Left lobe of liver (tissue), 2 donors: Measurements from ENCODE around the gene UBE2A. TPM values are rescaled to one million over a fixed set of nuclear protein-coding genes. Genes with fewer than 3 reads are reported as not detected.

Experiments used
- ATAC-seq: fragments of 200-7000 bp; cut with Tn5 transposase; one replicate; pipeline ENCODE4 v1.9.1; 2020; ENCODE audit warnings: mild to moderate bottlenecking, moderate library complexity
- DNase-seq: peaks from one replicate; pipeline ENCODE4 v3.0.0-alpha.2; 2020; ENCODE audit warnings: low spot score
- total RNA-seq: library from RNA; stranded (reverse); gene quantifications from one replicate; pipeline ENCODE4 v1.2.1, GENCODE V29; 2021
- donor health status: DM: no; HTN: no; CAD: no; lungs with moderate emphysema.
- donor health status: DM: no; HTN: yes; CAD: no.

UBE2A gene
- total RNA-seq, result 13.6 TPM

- DNase-seq (peak; percentile 88), ATAC-seq (peak; percentile 97)
These were observed at the start of gene UBE2A for GRCh38 chrX:119574394-119575266. UBE2A (plus strand) TSS chrX:119574563; CDS start chrX:119574712, 149 bp downstream.

DNA sequence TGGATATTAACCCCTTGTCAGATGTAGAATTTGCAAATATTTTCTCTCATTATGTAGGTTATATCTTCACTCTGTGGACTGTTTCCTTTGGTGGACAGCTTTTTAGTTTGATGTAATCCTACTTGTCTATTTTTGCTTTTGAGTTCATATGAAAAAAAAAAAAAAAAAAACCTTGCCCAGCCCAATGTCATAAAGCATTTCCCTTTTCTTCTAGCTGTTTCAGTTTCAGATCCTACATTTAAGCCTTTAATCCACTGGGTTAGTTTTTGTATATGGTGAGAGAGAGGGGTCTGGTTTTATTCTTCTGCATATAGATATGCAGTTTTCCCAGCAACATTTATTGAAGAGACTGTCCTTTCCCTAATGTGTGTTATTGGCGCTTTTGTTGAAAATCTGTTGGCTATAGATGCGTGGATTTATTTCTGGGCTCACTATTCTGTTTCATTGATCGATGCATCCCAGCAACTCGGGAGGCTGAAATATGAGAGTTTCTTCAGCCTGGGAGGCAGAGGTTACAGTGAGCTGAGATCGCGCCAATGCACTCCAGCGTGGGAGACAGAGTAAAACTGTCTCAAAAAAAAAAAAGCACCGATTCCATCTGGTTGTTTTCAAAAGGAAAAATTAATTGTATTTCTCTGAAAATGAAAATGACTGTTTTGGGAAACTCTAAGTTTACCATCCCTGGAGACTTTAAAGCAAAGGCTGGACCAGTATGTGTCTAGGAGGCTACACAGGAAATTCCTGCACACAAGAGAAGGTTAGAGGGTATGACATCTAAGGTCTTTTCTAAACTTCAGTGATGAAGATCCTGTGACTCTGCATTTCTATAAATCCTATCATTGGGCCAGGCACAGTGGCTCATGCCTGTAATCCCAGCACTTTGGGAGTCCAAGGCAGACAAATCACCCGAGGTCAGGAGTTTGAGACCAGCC, 44.8 kb upstream of the UBE2A start:
- no peak for ATAC-seq
- no peak for DNase-seq

- ATAC-seq, result no peak
- no peak for DNase-seq
These were observed 36.9 kb upstream of the UBE2A start for GRCh38 chrX:119537487-119537886.

GRCh38 chrX:119539872-119540271, 34.5 kb upstream of the UBE2A start:
- no peak for DNase-seq
- no peak for ATAC-seq

DNA sequence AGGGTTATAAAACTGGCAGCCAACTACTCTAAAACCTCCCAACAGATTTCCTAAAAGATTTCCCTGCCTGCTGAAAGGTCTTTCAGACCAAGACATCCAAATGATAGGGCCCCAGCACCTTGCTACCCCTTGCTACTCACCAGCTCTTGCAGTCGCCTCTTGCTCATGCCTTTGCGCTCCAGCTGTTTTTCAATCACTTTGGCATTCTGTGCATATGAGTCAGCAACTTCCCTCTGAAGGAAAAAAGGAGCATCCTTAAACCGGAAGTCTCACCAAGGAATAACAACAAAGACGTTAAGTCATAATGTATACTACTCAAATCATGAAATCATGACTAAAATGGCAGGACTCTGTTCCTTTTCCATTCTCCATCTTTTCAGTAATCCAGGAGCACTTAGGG, 33.2 kb upstream of the UBE2A start:
- ATAC-seq (no peak), DNase-seq (no peak)

DNA sequence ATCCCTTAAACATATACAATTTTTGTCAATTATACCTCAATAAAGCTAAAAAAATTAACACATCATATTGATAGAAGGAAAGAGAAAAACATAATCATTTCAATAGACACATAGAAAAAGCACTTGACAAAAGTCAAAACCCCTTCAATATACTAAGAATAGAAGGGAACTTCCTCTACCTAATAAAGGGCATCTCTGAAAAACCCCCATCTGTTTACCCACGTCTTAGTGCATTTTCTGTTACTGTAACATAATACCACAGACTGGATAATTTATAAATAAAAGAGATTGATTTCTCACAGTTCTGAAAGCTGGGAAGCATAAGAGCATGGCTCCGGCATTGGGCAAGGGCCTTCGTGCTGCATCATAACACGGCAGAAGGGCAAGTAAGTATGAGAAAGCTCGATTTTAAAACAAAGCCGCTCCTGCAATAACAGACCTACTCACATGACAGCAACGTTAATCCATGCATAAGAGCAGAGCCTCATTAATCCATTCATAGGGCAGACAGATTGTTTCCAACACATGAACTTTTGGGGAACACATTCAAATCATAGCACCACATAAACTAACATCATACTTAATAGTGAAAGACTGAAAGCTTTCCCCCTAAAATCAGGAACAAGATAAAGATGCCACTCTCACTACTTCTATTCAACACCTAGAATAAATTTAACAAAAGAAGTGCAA, 24.9 kb upstream of the UBE2A start:
- ATAC-seq (no peak), DNase-seq (no peak)

GRCh38 chrX:119552508-119552907, 21.9 kb upstream of the UBE2A start:
- DNase-seq, result no peak
- no peak for ATAC-seq

GRCh38 chrX:119565107-119565663, 9.2 kb upstream of the UBE2A start, which contains the start of gene STEEP1:
STEEP1 (minus strand) TSS chrX:119565409; CDS start chrX:119565355, 54 bp downstream.
- peak; percentile 86 for DNase-seq
- peak; percentile 92 for ATAC-seq

GRCh38 chrX:119570351-119570835, 4.0 kb upstream of the UBE2A start:
- ATAC-seq (no peak), DNase-seq (no peak)

DNA sequence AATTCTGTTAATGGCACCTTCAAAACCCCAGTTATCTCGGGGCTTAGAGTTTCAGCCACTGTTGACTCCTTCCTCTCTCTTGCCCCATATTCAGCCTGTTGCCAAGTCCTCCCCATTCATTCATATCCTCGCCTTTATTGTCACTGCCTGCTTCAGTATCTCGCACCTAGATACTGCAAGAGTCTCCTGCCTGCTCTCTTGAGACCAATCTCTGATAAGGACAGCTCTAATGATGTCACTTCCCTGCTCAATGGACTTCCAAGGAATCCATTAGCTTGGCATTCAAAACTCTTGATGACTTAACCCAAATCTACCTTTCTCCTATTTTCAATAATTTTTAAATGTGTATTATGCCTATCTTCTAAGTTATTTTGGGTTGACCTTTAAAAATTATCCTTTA, 1.1 kb upstream of the UBE2A start:
- ATAC-seq, result no peak
- no peak for DNase-seq

- peak; percentile 50 for DNase-seq
- ATAC-seq, result peak; percentile 55
These were observed 446 bp upstream of the UBE2A start for GRCh38 chrX:119573840-119574393.

DNA sequence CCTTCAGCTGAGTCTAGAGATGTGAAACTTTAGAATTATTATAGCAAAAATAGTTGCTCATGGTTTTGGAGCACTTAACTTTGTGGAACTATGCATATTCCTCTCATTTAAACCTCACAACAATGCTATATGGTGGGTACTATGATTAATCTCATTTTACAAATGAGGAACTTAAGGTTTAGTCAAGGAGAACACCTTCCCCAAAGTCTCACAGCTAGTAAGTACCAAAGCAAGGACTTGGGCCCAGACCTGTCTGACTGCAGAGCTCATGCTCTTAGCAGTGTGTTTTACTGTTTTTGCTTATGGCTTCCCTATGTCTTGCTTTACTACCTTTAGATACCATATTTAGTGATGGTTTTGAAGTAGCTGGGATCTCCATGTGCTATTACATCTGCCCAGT, 5.1 kb downstream of the UBE2A start:
- ATAC-seq, result no peak
- no peak for DNase-seq

DNA sequence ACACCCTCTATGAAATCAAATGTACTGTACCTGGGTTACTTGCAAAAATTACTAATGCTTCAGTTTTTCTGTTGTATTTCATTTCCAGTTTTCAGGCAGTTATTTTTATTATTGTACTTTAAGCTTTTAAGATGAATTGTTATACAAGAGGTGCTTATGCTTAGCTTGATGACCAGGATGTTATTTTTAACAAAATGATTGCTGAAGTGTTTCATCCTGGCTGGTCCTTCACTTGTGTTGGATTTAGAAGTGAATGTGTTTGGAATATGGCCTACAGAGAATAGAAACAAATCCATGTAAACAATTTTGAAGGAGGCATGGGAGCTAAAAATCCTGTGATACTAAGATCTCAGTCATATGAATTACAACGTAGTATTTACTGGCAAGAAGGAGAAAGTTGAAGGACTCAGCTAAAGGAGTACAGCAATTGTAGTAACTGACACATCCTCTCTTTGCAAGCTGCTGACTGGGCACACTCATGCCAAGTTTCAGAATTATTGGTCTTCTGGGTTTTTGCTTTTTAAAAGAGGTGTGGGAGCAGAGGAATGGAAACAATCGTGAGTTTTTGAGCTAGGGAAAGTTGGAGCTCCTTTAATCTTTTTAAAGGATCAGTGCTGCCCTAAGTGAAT, 9.2 kb downstream of the UBE2A start:
- ATAC-seq (no peak), DNase-seq (no peak)

GRCh38 chrX:119589810-119590209, 15.4 kb downstream of the UBE2A start:
- DNase-seq (no peak), ATAC-seq (no peak)

DNA sequence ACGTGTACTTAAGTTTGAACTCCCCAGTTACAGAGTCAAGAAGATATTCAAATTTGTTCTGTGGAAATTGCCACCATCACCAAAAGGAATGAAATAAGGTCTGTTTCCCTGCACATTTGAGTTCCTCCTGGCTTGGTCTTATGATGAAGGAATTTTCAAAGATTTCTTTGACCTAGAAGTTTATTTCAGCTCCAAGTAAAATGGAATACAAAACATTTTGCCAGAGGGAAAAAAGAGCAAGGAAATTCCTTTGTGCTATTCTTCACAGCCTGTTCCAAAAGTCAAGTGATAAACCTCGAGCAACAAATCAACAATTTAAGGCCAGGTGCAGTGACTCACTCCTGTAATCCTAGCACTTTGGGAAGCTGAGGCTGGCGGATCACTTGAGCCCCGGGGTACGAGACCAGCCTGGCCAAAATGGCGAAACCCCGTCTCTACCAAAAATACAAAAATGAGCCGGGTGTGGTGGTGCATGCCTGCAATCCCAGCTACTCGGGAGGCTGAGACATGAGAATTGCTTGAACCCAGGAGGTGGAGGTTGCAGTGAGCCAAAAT, 28.4 kb downstream of the UBE2A start:
- DNase-seq, result no peak
- ATAC-seq, result no peak

- DNase-seq (no peak), ATAC-seq (no peak)
These were observed 30.6 kb downstream of the UBE2A start for GRCh38 chrX:119604766-119605463.

- peak; percentile 76 for ATAC-seq
- peak; percentile 50 for DNase-seq
These were observed 31.3 kb downstream of the UBE2A start for GRCh38 chrX:119605464-119606279.
